Suprapubic skin (tissue), 4 donors: ENCODE data around the gene SCUBE1. TPM values are rescaled to one million over a fixed set of nuclear protein-coding genes. Genes with fewer than 3 reads are reported as not detected.

ENCODE experiments used
- DNase-seq, 2 donors: peaks; one replicate each; pipeline ENCODE4 v3.0.0-alpha.2; 2019; ENCODE audit warnings: low spot score in 2 of 2
- H3K27ac ChIP-seq: fragments of 200-600 bp; sonication (generic); one replicate; pipeline ENCODE4 v1.5.1; 2019
- H3K27me3 ChIP-seq: fragments of 200-600 bp; sonication (generic); one replicate; pipeline ENCODE4 v1.5.1; 2019
- H3K36me3 ChIP-seq: fragments of 200-600 bp; sonication (generic); one replicate; pipeline ENCODE4 v1.5.1; 2019
- H3K4me1 ChIP-seq: fragments of 200-600 bp; sonication (generic); one replicate; pipeline ENCODE4 v1.5.1; 2019
- H3K4me3 ChIP-seq: fragments of 200-600 bp; sonication (generic); one replicate; pipeline ENCODE4 v1.5.1; 2019; ENCODE audit warnings: mild to moderate bottlenecking
- H3K9me3 ChIP-seq: fragments of 200-600 bp; sonication (generic); one replicate; pipeline ENCODE4 v1.5.1; 2019
- EP300 ChIP-seq: sonication (generic); formaldehyde crosslinking; IDR thresholded peaks from one replicate; pipeline ENCODE4 v1.6.1; 2017; ENCODE audit warnings: antibody characterized with exemption
- POLR2A ChIP-seq, 2 donors: fragments of 450-650 bp; IDR thresholded peaks; one replicate each; pipeline ENCODE4 v1.6.1; 2017; ENCODE audit warnings: antibody characterized with exemption in 2 of 2, mild to moderate bottlenecking in 2 of 2, moderate library complexity in 2 of 2
- POLR2AphosphoS5 ChIP-seq, 3 donors: sonication (generic); formaldehyde crosslinking; IDR thresholded peaks; one replicate each; pipeline ENCODE4 v1.6.1; 2017; ENCODE audit warnings: antibody characterized with exemption in 3 of 3
- WGBS: methylation state at CpG from one replicate; pipeline ENCODE4 v1.1.5; 2018; 5-methylcytosine and 5-hydroxymethylcytosine counted together
- total RNA-seq, 4 donors: library from RNA; depleted of rRNA; stranded (reverse); fragments of >200 nt; gene quantifications; one replicate each; pipeline ENCODE4 v1.1.0, GENCODE V29; 2016
- TF ChIP-seq, protein P1 (sequence below), 2 donors: fragments of 200-600 bp in 1 of 2; fragments of 450-650 bp in 1 of 2; sonication (generic) in 1 of 2; IDR thresholded peaks; one replicate each; pipeline ENCODE4 v1.5.1; 2016 to 2019; ENCODE audit warnings: antibody characterized with exemption in 2 of 2, mild to moderate bottlenecking in 1 of 2, moderate library complexity in 1 of 2

Gene SCUBE1
- total RNA-seq, 4 donors from 2014 or later: 0.47 to 1.1 (median 0.78) TPM

DNA sequence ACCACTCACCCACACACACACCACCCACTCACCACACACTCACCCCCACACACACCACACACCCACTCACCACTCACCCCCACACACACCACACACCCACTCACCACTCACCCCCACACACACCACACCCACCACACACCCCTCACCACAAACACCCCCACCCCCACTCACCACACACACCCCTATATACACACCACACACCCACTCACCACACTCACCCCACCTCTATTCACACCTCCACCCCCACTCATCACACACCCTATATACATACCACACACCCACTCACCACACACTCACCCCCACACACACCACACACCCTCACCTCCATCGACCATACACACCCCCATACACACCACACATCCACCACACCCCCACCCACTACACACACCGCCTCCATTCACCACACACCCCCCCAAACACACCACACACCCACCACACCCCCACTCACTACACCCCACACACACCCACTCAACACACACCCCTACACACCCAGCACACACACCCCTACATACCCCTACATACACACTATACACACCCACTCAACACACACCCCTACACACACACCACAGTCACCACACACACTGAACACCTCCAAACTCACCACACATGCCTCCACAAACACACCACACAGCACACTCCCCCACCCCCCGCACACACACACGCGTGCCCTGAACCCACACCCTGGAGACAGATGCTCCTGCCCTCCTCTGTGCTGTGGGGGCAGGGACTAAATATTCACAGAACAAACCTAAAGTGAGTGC is 137.2 kb downstream of the SCUBE1 start:
- 67% methylated on average over 5 of the region's 5 CpGs for WGBS
- Histone ChIP-seq H3K4me1 (no peaks in the 10 kb centered on the region), H3K36me3 (no peaks in the 10 kb centered on the region), H3K4me3 (no peak overlapping the region), H3K27me3 (peaks cover 3% of the 10 kb centered on the region), H3K9me3 (no peaks in the 10 kb centered on the region), H3K27ac (no peak overlapping the region)
- TF ChIP-seq, protein P1, sequence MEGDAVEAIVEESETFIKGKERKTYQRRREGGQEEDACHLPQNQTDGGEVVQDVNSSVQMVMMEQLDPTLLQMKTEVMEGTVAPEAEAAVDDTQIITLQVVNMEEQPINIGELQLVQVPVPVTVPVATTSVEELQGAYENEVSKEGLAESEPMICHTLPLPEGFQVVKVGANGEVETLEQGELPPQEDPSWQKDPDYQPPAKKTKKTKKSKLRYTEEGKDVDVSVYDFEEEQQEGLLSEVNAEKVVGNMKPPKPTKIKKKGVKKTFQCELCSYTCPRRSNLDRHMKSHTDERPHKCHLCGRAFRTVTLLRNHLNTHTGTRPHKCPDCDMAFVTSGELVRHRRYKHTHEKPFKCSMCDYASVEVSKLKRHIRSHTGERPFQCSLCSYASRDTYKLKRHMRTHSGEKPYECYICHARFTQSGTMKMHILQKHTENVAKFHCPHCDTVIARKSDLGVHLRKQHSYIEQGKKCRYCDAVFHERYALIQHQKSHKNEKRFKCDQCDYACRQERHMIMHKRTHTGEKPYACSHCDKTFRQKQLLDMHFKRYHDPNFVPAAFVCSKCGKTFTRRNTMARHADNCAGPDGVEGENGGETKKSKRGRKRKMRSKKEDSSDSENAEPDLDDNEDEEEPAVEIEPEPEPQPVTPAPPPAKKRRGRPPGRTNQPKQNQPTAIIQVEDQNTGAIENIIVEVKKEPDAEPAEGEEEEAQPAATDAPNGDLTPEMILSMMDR (IDR thresholded peaks at IDR 0.05): no peak
- TF ChIP-seq POLR2A (IDR thresholded peaks at IDR 0.05) (no peak), EP300 (no peak), POLR2AphosphoS5 (IDR thresholded peaks at IDR 0.05) (no peak)
- no peak for DNase-seq

DNA sequence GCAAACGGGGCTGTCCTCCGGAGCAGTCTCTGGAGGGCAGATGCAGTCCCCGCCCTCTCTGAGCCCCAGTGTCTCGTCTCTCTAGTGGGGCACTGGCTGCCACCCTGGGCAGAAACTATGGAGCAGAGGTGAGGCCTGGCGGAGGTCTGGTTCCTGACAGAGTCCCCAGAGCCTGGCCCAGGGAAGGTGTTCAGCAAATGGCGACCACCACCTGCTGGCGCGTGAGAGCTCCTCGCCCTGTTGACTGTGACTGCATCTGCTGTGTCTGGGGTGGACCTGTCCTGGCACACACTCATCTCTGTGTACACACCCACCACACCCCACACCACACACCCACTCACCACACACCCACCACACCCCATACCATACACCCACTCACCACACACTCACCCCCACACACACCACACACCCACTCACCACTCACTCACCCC is 137.9 kb downstream of the SCUBE1 start:
- Histone ChIP-seq H3K27ac (no peak overlapping the region), H3K36me3 (no peaks in the 10 kb centered on the region), H3K9me3 (no peaks in the 10 kb centered on the region), H3K27me3 (peaks cover 3% of the 10 kb centered on the region), H3K4me3 (no peak overlapping the region), H3K4me1 (no peaks in the 10 kb centered on the region)
- TF ChIP-seq, protein P1 (IDR thresholded peaks at IDR 0.05): no peak
- TF ChIP-seq EP300 (no peak), POLR2A (IDR thresholded peaks at IDR 0.05) (no peak), POLR2AphosphoS5 (IDR thresholded peaks at IDR 0.05) (no peak)
- no peak for DNase-seq
- WGBS: no CpG with 5 or more reads among the region's 9 CpGs

DNA sequence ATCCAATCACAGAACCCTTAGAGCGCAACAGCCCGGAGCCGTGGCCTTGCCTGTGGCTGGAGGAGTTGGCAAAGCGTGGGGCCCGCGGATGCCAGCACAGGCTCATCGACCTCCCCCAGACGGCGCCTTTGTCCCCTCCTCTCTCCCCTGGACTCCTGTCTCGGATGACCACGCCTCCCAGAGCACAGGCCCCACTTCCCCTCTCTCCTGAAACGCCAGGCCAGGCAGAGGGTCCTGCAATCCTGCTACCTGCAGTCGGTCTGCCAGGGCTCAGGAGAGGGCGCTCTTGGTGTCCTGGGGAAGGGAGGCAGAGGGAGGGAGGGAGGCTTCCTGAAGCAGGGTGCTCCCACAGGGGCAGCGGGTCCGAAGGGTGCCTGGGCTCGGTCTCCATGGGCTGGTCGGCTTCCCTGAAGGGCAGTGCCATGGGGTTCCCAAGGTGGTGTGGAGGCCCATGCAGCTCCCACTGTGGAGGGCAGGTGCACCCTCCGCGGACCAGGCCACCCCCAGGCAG is 139.6 kb downstream of the SCUBE1 start:
- no peaks in the 10 kb centered on the region for H3K36me3 ChIP-seq
- TF ChIP-seq POLR2A (IDR thresholded peaks at IDR 0.05) (no peak), POLR2AphosphoS5 (IDR thresholded peaks at IDR 0.05) (no peak), EP300 (no peak)
- TF ChIP-seq, protein P1 (IDR thresholded peaks at IDR 0.05): no peak
- WGBS: 78% methylated on average over 9 of the region's 20 CpGs

DNA sequence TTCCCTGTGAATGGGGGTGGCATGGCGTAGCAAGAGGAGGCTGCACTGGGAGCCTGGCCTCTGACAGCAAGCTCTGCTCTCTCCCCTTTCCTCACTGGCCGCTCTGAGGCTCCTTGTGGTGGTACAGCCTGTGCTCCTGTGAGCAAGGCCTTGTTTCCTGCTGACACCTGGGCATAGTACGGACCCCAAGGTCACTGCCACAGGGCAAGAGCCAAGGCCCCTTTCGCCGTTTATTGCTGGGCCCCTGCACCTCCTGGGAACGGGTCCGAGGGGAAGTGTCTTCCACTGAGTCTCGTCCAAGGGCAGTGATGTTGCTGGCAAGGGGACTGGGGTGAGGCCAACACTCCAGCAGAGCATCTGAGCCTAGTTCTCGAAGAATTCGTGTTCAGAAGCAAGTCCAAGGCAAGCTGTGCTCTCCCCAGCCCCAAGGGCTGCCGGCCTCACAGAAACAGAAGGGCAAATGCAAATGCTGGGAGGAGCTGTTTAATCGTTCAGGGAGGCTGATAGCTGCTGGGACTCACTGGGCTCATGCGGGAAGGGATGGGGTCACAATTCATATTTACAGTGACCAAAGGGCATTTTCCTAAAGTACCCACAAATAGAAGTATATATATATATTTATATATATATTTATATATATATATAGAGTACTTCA is 140.3 kb downstream of the SCUBE1 start:
- DNase-seq: no peak
- WGBS: 79% methylated on average over 8 of the region's 13 CpGs

More for the DNA sequence above, 139.6 kb downstream of the SCUBE1 start:
- H3K9me3 ChIP-seq: no peaks in the 10 kb centered on the region
- peaks cover 6% of the 10 kb centered on the region for H3K27me3 ChIP-seq
- no peaks in the 10 kb centered on the region for H3K4me1 ChIP-seq
- no peak overlapping the region for H3K4me3 ChIP-seq
- DNase-seq: no peak
- H3K27ac ChIP-seq: no peak overlapping the region

More for the DNA sequence above, 140.3 kb downstream of the SCUBE1 start:
- Histone ChIP-seq H3K27me3 (peaks cover 9% of the 10 kb centered on the region), H3K36me3 (no peaks in the 10 kb centered on the region), H3K27ac (no peak overlapping the region), H3K4me1 (no peaks in the 10 kb centered on the region), H3K9me3 (no peaks in the 10 kb centered on the region), H3K4me3 (no peak overlapping the region)
- TF ChIP-seq POLR2AphosphoS5 (IDR thresholded peaks at IDR 0.05) (no peak), EP300 (no peak), POLR2A (IDR thresholded peaks at IDR 0.05) (no peak)
- TF ChIP-seq, protein P1 (IDR thresholded peaks at IDR 0.05): no peak
